ENCODE results near the gene SCARF2.

GRCh38 chr22:20436768-20437612 lies 635 bp downstream of the SCARF2 start:
- TF ChIP-seq ZNF146 (tag by site-specific recombination; IDR thresholded peaks at IDR 0.05): no peak
- TF ChIP-seq, protein P1, sequence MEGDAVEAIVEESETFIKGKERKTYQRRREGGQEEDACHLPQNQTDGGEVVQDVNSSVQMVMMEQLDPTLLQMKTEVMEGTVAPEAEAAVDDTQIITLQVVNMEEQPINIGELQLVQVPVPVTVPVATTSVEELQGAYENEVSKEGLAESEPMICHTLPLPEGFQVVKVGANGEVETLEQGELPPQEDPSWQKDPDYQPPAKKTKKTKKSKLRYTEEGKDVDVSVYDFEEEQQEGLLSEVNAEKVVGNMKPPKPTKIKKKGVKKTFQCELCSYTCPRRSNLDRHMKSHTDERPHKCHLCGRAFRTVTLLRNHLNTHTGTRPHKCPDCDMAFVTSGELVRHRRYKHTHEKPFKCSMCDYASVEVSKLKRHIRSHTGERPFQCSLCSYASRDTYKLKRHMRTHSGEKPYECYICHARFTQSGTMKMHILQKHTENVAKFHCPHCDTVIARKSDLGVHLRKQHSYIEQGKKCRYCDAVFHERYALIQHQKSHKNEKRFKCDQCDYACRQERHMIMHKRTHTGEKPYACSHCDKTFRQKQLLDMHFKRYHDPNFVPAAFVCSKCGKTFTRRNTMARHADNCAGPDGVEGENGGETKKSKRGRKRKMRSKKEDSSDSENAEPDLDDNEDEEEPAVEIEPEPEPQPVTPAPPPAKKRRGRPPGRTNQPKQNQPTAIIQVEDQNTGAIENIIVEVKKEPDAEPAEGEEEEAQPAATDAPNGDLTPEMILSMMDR (tag by site-specific recombination; IDR thresholded peaks at IDR 0.05): no peak

Measured in HEK293 (cell line).